Stimulated activated CD4-positive, alpha-beta T cell treated with anti-CD3 and anti-CD28 coated beads, TNF-alpha, amount 100 ng/mL, for 24 hours (primary cell): Measurements from ENCODE around the gene DCTN5.
"Not testable (repeated sequence)": the region's sequence is repeated elsewhere in the genome, so short reads cannot be mapped to it uniquely, and the experiment has no call there.

Experiments used
- DNase-seq, 3 experiments: peaks; one replicate each; pipeline ENCODE4 v3.0.0-alpha.2; 2020; ENCODE audit warnings: low read depth in 3 of 3

Gene DCTN5

GRCh38 chr16:23694265-23694643, 53.0 kb downstream of the DCTN5 start:
- no peak for DNase-seq

- no peak for DNase-seq
These were observed 53.5 kb downstream of the DCTN5 start for GRCh38 chr16:23694644-23695373.

- DNase-seq: no peak
These were observed 54.5 kb downstream of the DCTN5 start for GRCh38 chr16:23695756-23696155.

DNA sequence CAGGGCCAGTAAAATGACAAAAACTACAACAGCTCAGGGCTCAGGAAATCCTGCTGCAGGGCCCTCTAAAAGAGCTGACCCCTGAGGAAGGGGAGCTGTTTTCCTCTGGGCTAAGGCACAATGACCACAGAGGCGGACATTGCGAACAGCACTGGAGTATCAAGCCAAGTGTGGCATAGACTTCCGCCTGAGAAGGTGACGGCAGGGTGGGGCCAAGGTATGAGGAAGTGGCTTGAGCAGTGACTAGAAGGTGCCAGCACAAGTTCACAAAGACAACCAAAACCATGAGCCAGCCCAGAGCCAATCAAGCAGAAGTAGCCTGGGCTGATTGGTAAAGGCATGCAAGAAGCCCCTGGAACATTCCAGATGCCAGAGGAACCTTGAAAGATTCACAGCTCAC, 57.8 kb downstream of the DCTN5 start:
- no peak for DNase-seq

DNA sequence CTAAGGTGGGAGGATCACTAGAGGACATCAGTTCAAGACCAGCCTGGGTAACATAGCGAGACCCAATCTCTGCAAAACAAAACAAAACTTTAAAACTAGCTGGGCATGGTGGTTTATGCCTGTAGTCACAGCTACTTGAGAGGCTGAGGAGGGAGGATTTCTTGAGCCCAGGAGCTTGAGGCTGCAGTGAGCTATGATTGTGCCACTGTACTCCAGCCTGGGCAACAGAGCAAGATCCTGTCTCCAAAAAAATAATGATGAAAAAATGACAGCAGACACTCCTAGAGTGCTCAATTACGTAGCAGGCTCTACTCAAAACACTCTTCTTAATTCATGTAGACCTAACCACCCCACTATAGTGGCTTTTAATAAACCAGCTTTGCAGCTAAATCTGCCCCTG, 58.8 kb downstream of the DCTN5 start:
- DNase-seq: no peak

DNA sequence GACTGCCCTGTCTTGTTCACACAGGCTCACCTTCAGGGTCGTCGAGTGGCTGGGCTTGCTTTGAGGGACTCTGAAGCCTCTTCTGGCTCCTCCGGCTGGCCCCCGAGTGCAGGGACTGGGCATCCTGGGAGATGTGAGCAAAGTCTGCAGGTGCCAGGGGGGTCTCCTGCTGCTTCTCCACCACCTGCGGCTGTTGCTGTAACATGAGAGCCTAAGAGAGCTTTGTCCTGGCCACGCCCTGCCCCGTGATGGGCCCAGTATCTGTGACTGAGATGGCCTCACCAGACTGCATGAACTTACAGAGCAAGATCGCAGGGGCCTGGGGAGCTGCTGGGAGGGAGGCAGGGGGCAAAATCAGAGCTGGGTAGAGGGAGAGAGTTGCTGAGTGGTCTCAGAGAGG, 59.2 kb downstream of the DCTN5 start:
- DNase-seq: no peak

DNA sequence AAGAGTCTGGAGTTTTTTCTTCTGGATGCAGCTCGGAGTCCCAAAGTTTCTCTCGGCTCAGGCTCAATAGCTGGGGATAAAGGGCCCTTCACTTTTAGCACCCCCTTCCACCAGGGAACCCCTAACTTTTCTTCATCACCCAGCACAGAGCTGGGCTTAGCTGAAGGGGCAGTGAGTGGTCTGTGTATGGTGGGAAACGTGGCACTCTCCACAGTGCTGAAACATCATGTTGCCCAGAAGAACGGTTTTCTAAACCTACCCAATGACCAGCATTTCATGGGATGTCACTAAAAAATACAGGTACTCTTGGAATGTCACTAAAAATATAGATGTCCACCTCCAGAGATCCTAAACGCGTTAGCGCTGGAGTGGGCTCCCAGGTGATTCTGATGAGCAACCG, 59.8 kb downstream of the DCTN5 start:
- no peak for DNase-seq

- DNase-seq: no peak
These were observed 61.7 kb downstream of the DCTN5 start for GRCh38 chr16:23702951-23703350.

DNA sequence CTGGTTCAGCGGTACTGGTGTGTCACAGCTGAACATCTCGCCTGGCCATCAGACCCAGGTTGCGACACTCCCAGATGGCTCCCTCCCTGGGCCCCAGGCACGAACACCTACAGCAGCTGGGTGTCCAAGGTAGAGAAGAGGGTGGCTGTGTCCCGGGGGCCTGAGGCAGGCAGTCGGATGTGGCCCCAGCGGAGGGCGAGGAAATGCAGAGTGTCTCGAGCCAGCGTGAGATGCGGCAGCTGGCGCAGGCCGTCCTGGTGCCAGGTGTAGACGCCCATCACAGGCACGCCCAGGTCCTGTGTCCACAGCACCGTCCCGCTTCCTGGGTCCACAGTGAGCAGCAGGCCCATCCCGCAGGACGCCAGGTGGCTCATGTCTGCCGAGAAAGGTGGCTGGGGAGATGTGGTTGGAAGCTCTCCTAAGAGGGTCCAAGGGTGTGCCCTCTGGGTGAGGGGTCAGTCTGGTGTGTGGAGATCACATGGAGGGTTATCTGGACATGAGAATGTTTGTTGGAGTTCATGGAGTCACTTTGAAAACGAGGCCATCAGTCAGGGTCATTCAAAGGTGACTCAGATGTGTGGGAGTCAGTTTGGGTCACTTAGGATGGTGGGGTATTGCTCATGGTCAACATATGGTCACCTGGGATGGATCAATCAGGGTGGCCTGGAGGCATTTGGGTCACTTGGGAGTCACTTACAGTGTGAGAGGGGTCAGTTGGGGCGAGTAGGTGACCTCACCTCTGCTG, 63.7 kb downstream of the DCTN5 start:
- DNase-seq: no peak

- DNase-seq: no peak
These were observed 64.2 kb downstream of the DCTN5 start for GRCh38 chr16:23705517-23705902.

- DNase-seq: no peak
These were observed 65.2 kb downstream of the DCTN5 start for GRCh38 chr16:23706439-23706838.

- DNase-seq: no peak
These were observed 68.3 kb downstream of the DCTN5 start for GRCh38 chr16:23709536-23709935.

DNA sequence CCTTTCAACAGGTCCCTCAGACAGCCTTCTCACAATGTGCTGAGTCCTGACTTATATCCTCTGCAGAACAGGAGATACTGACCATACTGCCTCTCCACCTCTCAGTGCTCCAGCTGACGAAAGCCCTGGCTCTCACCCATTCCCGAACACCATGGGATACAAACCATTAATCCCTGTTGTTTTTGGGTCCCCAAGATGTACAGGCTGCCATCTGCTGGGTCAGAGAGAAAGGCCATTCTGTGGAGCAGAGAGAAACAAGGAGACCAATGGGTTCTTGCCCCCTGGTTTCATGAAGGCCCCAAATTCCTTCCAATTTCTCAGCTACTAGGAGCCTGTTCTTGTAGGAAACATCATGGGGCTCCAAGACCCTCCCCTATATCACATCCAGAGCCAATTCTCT, 68.7 kb downstream of the DCTN5 start:
- no peak for DNase-seq

DNA sequence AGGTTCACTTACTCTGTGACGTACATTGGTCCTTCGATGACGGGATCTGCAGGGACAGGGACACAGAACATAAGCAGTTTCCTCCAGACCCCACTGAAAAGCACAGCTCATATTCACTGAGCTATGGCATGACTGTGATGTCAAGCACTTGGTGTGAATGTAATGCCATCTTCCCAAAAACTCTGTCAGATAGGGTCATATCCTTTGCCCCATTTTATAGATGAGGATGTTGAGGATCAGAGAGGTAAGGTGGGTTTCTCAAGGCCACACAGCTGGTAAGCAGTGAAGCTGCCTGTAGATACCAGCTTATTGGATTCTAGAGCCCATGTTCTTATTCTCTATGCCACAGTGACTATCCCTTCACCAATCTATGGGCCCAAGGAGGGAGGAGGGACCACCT, 69.2 kb downstream of the DCTN5 start:
- no peak for DNase-seq

DNA sequence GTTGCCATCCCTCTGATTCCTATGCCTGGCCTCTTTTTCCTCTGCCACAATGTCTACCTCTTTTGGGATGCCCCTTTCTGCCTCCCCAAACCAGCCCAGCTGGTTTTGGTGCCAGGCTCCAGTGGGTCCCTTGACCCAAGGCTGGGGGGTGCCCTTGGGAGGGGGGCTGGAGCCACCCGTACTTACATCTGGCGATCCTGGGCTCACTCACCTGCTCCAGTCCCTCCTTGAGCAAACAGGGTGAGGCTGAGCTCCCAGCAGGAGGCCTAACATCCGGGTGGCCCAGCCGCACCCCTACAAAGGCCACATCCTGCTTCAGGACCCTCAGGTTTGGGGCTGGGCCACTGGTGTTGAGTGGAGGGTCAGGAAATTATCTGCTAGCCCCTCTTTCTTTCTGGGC, 70.5 kb downstream of the DCTN5 start:
- DNase-seq: no peak

GRCh38 chr16:23712976-23713375, 71.7 kb downstream of the DCTN5 start, which contains the start of gene ERN2:
TSS of gene ERN2 (minus strand) at chr16:23713222. CDS start at chr16:23713187, 35 bp downstream.
- no peak for DNase-seq

GRCh38 chr16:23716484-23716883, 75.2 kb downstream of the DCTN5 start:
- DNase-seq: no peak

DNA sequence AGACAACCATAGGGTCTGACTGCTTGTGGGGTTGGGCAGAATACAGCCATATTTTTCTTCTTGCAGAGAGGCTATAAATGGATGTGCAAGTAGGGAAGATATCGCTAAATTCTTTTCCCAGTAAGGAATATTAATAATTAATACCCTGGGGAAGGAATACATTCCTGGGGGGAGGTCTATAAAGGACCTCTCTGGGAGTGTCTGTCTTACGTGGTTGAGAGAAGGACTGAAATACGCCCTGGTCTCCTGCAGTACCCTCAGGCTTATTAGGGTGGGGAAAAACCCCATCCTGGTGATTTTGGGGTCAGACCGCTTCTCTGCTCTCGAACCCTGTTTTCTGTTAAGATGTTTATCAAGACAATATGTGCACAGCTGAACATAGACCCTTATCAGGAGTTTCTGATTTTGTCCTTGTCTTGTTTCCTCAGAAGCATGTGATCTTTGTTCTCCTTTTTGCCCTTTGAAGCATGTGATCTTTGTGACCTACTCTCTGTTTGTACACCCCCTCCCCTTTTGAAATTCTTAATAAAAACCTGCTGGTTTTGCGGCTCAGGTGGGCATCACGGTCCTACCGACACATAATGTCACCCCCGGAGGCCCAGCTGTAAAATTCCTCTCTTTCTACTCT, 81.5 kb downstream of the DCTN5 start:
- not testable (repeated sequence) for DNase-seq

GRCh38 chr16:23724096-23724784, 83.0 kb downstream of the DCTN5 start:
- no peak for DNase-seq

- DNase-seq: no peak
These were observed 83.5 kb downstream of the DCTN5 start for GRCh38 chr16:23724785-23725131.

GRCh38 chr16:23726710-23727109, 85.4 kb downstream of the DCTN5 start:
- no peak for DNase-seq
